ENCODE data around the gene CDK15. TPM values are rescaled to one million over a fixed set of nuclear protein-coding genes. Genes with fewer than 3 reads are reported as not detected.

The CDK15 gene
- total RNA-seq, 1 experiment from 2014 or later: not detected

GRCh38 chr2:201907563-201907881, 101.2 kb downstream of the CDK15 start:
- Mint-ChIP-seq H3K4me3 (no peak overlapping the region), H3K4me1 (peaks cover 55% of the 10 kb centered on the region), H3K9me3 (no peaks in the 10 kb centered on the region), H3K27me3 (ENCODE audit: low read depth) (no peaks in the 10 kb centered on the region), H3K36me3 (no peaks in the 10 kb centered on the region), H3K27ac (no peak overlapping the region)
- no peak for ATAC-seq
- ChIA-PET POLR2A (no interaction called here), CTCF (no interaction called here)
- no peak for DNase-seq (ENCODE audit: low spot score)
- TF ChIP-seq KAT7 (CRISPR knock-in tag; IDR thresholded peaks at IDR 0.05; ENCODE audit: borderline replicate concordance) (no peak), TCF7 (CRISPR knock-in tag; IDR thresholded peaks at IDR 0.05; ENCODE audit: low read depth) (no peak), ESRRA (CRISPR knock-in tag; IDR thresholded peaks at IDR 0.05; ENCODE audit: borderline replicate concordance) (no peak), AR (CRISPR knock-in tag; IDR thresholded peaks at IDR 0.05) (no peak), PRRX2 (CRISPR knock-in tag; IDR thresholded peaks at IDR 0.05) (no peak), GRHL2 (CRISPR knock-in tag; IDR thresholded peaks at IDR 0.05; ENCODE audit: insufficient replicate concordance, severe bottlenecking) (no peak), CREB1 (CRISPR knock-in tag; IDR thresholded peaks at IDR 0.05) (no peak), ATF1 (CRISPR knock-in tag; IDR thresholded peaks at IDR 0.05) (no peak), ZSCAN18 (CRISPR knock-in tag; IDR thresholded peaks at IDR 0.05) (no peak), NR2C2 (CRISPR knock-in tag; IDR thresholded peaks at IDR 0.05) (no peak), NR3C1 (CRISPR knock-in tag; conservative IDR thresholded peaks at IDR 0.05; ENCODE audit: low read depth) (no peak), ZNF512 (CRISPR knock-in tag; IDR thresholded peaks at IDR 0.05; ENCODE audit: borderline replicate concordance) (no peak), ERG (CRISPR knock-in tag; IDR thresholded peaks at IDR 0.05) (no peak)
- TF ChIP-seq, protein P1, sequence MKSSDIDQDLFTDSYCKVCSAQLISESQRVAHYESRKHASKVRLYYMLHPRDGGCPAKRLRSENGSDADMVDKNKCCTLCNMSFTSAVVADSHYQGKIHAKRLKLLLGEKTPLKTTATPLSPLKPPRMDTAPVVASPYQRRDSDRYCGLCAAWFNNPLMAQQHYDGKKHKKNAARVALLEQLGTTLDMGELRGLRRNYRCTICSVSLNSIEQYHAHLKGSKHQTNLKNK (CRISPR knock-in tag; IDR thresholded peaks at IDR 0.05): no peak

DNA sequence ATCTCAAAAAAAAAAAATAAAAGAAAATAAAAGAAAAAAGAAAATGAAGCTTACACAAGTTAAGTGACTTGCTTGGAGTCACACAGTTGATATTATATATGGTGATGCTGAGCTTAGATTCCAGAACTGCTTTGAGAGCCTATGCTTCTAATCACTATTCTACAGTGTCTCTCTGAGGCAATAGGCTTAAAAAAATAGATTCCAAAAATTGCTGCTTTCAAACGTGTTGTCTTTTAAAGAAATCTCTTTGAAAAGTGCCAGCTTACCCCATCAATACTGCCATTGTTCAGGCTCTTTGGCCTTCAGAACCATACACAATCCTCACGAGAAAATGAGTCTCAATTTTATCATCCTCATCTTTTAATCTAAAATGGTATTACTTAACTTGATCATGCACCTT, 102.6 kb downstream of the CDK15 start:
- ATAC-seq (no peak), DNase-seq (ENCODE audit: low spot score) (no peak)
- Mint-ChIP-seq H3K4me3 (no peak overlapping the region), H3K27me3 (ENCODE audit: low read depth) (no peaks in the 10 kb centered on the region), H3K36me3 (no peaks in the 10 kb centered on the region), H3K27ac (no peak overlapping the region), H3K4me1 (peaks cover 59% of the 10 kb centered on the region), H3K9me3 (no peaks in the 10 kb centered on the region)
- TF ChIP-seq E2F1 (CRISPR knock-in tag; IDR thresholded peaks at IDR 0.05) (no peak), SP1 (CRISPR knock-in tag; conservative IDR thresholded peaks at IDR 0.05) (no peak)
- TF ChIP-seq, protein P2, sequence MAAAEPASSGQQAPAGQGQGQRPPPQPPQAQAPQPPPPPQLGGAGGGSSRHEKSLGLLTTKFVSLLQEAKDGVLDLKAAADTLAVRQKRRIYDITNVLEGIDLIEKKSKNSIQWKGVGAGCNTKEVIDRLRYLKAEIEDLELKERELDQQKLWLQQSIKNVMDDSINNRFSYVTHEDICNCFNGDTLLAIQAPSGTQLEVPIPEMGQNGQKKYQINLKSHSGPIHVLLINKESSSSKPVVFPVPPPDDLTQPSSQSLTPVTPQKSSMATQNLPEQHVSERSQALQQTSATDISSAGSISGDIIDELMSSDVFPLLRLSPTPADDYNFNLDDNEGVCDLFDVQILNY (CRISPR knock-in tag; IDR thresholded peaks at IDR 0.05): no peak
- TF ChIP-seq, protein P3, sequence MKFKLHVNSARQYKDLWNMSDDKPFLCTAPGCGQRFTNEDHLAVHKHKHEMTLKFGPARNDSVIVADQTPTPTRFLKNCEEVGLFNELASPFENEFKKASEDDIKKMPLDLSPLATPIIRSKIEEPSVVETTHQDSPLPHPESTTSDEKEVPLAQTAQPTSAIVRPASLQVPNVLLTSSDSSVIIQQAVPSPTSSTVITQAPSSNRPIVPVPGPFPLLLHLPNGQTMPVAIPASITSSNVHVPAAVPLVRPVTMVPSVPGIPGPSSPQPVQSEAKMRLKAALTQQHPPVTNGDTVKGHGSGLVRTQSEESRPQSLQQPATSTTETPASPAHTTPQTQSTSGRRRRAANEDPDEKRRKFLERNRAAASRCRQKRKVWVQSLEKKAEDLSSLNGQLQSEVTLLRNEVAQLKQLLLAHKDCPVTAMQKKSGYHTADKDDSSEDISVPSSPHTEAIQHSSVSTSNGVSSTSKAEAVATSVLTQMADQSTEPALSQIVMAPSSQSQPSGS (CRISPR knock-in tag; IDR thresholded peaks at IDR 0.05; ENCODE audit: borderline replicate concordance, low read depth): no peak
- ChIA-PET POLR2A (interaction anchor here (0.6 kb wide), 2 partner anchors 14 to 441 kb away, joined by 3 read pairs; no protein-coding TSS in a partner anchor), CTCF (no interaction called here)

All from WTC11 (cell line).